GM12801 (cell line): ENCODE measurements around the gene TBCD.

Experiments used
- CTCF ChIP-seq: IDR thresholded peaks from one replicate; pipeline ENCODE4 v1.5.1; 2011; ENCODE audit warnings: control low read depth; ENCODE audit not compliant: insufficient read length; ENCODE audit errors: extremely low read depth

Gene TBCD

GRCh38 chr17:82788206-82789001 is 36.5 kb downstream of the TBCD start:
- no peak for TF ChIP-seq CTCF

GRCh38 chr17:82789051-82789592 is 37.3 kb downstream of the TBCD start:
- no peak for TF ChIP-seq CTCF

GRCh38 chr17:82789806-82790205 is 37.9 kb downstream of the TBCD start:
- TF ChIP-seq CTCF, result no peak

- no peak for TF ChIP-seq CTCF
Observed at GRCh38 chr17:82790391-82790790, 38.5 kb downstream of the TBCD start.

GRCh38 chr17:82791532-82791931 is 39.7 kb downstream of the TBCD start:
- no peak for TF ChIP-seq CTCF

- no peak for TF ChIP-seq CTCF
Observed at GRCh38 chr17:82793974-82794630, 42.2 kb downstream of the TBCD start.

GRCh38 chr17:82794781-82795482 is 43.1 kb downstream of the TBCD start:
- TF ChIP-seq CTCF, result no peak
